B cell (primary cell): Measurements from ENCODE around the gene BHMT2. TPM values are rescaled to one million over a fixed set of nuclear protein-coding genes. Genes with fewer than 3 reads are reported as not detected.

Experiments
- ATAC-seq: fragments of 200-7000 bp; cut with Tn5 transposase; one replicate; pipeline ENCODE4 v1.10.0; 2021; ENCODE audit warnings: low read depth, mild to moderate bottlenecking, moderate number of reproducible peaks, moderate library complexity
- CTCF ChIA-PET: fragments of 350-600 bp; sonication (Branson Sonifier 250); formaldehyde crosslinking; loops from one replicate; lab custom pipeline; 2021; ENCODE audit warnings: antibody characterized with exemption, inconsistent platforms; lab: Charles Lee
- POLR2A ChIA-PET: fragments of 350-600 bp; sonication (Branson Sonifier 250); formaldehyde crosslinking; loops from one replicate; lab custom pipeline; 2021; ENCODE audit warnings: antibody characterized with exemption; lab: Charles Lee
- DNase-seq: peaks from one replicate; pipeline ENCODE4 v3.0.0; 2013
- H2AFZ ChIP-seq: 2 replicates; pipeline ENCODE4 v1.6.1; 2012; ENCODE audit warnings: mild to moderate bottlenecking, low read depth, low read length; ENCODE audit not compliant: insufficient read depth, poor library complexity, severe bottlenecking
- H3K27ac ChIP-seq, 2 donors: 1 replicate in 1 of 2; 2 replicates in 1 of 2; pipeline ENCODE4 v1.5.1; 2012 to 2013; ENCODE audit warnings: low read length in 2 of 2, mild to moderate bottlenecking in 2 of 2, moderate library complexity in 1 of 2
- H3K27me3 ChIP-seq, 4 experiments: fragments of 200-600 bp in 1 of 4; sonication (generic) in 1 of 4; replicated peaks in 1 of 4; 1 replicate in 2 of 4; 2 replicates in 2 of 4; pipeline versions ENCODE4 v1.6.1 to v1.7.0; 2013 to 2016; ENCODE audit warnings: low read length in 3 of 4, mild to moderate bottlenecking in 2 of 4, mixed read lengths in 1 of 4, moderate library complexity in 1 of 4; ENCODE audit not compliant: insufficient read depth in 4 of 4, control insufficient read depth in 3 of 4; ENCODE audit errors: control extremely low read depth in 1 of 4
- H3K36me3 ChIP-seq, 2 experiments: replicated peaks in 1 of 2; 1 replicate in 1 of 2; 2 replicates in 1 of 2; pipeline versions ENCODE4 v1.6.1 to v1.7.1; 2013; ENCODE audit warnings: low read length in 1 of 2; ENCODE audit not compliant: insufficient read depth in 2 of 2, control insufficient read depth in 1 of 2; ENCODE audit errors: control extremely low read depth in 1 of 2, extremely low read depth in 1 of 2
- H3K4me1 ChIP-seq, 2 donors: fragments of 200-600 bp in 1 of 2; sonication (generic) in 1 of 2; 1 replicate in 1 of 2; 2 replicates in 1 of 2; pipeline versions ENCODE4 v1.5.1 to v1.6.1; 2013 to 2017; ENCODE audit warnings: low read length in 2 of 2; ENCODE audit not compliant: control insufficient read depth in 2 of 2, insufficient read depth in 2 of 2
- H3K4me2 ChIP-seq: replicated peaks from 2 replicates; pipeline ENCODE3; 2012; ENCODE audit warnings: mild to moderate bottlenecking, low read depth, low read length; ENCODE audit not compliant: poor library complexity, severe bottlenecking
- H3K4me3 ChIP-seq, 5 experiments: fragments of 200-600 bp in 1 of 5; sonication (generic) in 1 of 5; 1 replicate in 3 of 5; 2 replicates in 2 of 5; pipeline versions ENCODE4 v1.5.1 to v1.7.0; 2011 to 2016; ENCODE audit warnings: low read length in 4 of 5, mild to moderate bottlenecking in 4 of 5, low read depth in 2 of 5, control low read depth in 1 of 5, moderate library complexity in 1 of 5; ENCODE audit not compliant: insufficient read depth in 1 of 5; ENCODE audit errors: control extremely low read depth in 1 of 5, extremely low read depth in 1 of 5
- H3K79me2 ChIP-seq: fragments of 200-600 bp; sonication (generic); one replicate; pipeline ENCODE4 v1.6.0; 2016; ENCODE audit warnings: low read length; ENCODE audit not compliant: control insufficient read depth, insufficient read depth
- H3K9ac ChIP-seq: fragments of 200-600 bp; sonication (generic); 2 replicates; pipeline ENCODE4 v1.6.1; 2017; ENCODE audit warnings: mild to moderate bottlenecking, low read length, moderate library complexity
- H3K9me3 ChIP-seq, 3 donors: one replicate each; pipeline versions ENCODE4 v1.6.1 to v1.7.1; 2013; ENCODE audit warnings: low read length in 2 of 3; ENCODE audit not compliant: control insufficient read depth in 2 of 3, insufficient read depth in 1 of 3; ENCODE audit errors: control extremely low read depth in 1 of 3
- H4K20me1 ChIP-seq: 2 replicates; pipeline ENCODE4 v1.6.0; 2012; ENCODE audit warnings: mild to moderate bottlenecking, low read length; ENCODE audit not compliant: insufficient read depth, control insufficient read depth, poor library complexity, severe bottlenecking
- H3K27ac Mint-ChIP-seq: one replicate; pipeline ENCODE4 v1.8.0; 2021; ENCODE audit warnings: mixed read lengths
- H3K27me3 Mint-ChIP-seq: one replicate; pipeline ENCODE4 v1.8.0; 2021; ENCODE audit warnings: mixed read lengths
- H3K4me1 Mint-ChIP-seq: one replicate; pipeline ENCODE4 v1.8.0; 2021; ENCODE audit warnings: mixed read lengths
- H3K4me3 Mint-ChIP-seq: one replicate; pipeline ENCODE4 v1.8.0; 2021; ENCODE audit warnings: mixed read lengths
- H3K9me3 Mint-ChIP-seq: one replicate; pipeline ENCODE4 v1.8.0; 2022; ENCODE audit warnings: mixed read lengths; ENCODE audit not compliant: insufficient read depth
- CTCF ChIP-seq: fragments of 200-600 bp; IDR thresholded peaks from one replicate; pipeline ENCODE4 v1.8.0; 2022; ENCODE audit warnings: antibody characterized with exemption, mild to moderate bottlenecking
- EZH2 ChIP-seq: IDR thresholded peaks from 2 replicates; pipeline ENCODE4 v1.6.1; 2012; ENCODE audit warnings: borderline replicate concordance, low read depth, mild to moderate bottlenecking, moderate library complexity, low read length; ENCODE audit not compliant: insufficient read depth, poor library complexity, severe bottlenecking
- WGBS: methylation state at CpG from one replicate; pipeline ENCODE4 v1.1.5; 2013; ENCODE audit warnings: missing lambda C conversion rate; ENCODE audit not compliant: insufficient coverage; 5-methylcytosine and 5-hydroxymethylcytosine counted together
- intact Hi-C: fragments of 100-400 bp; cut with micrococcal nuclease; formaldehyde crosslinking; loops from one replicate; pipeline ENCODE4 v1.10.0; 2022
- polyA plus RNA-seq: library from polyadenylated mRNA; depleted of rRNA; stranded (reverse); fragments of >200 nt; gene quantifications from 2 replicates; pipeline ENCODE4 v1.2.3, GENCODE V29; 2012
- total RNA-seq, 2 donors: library from RNA; stranded (reverse); fragments of 120-200 nt in 1 of 2; gene quantifications; 1 replicate in 1 of 2; 2 replicates in 1 of 2; pipeline versions ENCODE4 v1.2.3 to v1.2.4, GENCODE V29; 2013 to 2022

The BHMT2 gene
- total and polyA plus RNA-seq, 2 donors (not counting 1 experiment from before 2014, with no cell fraction given): not detected

GRCh38 chr5:79105868-79106267 lies 36.3 kb downstream of the BHMT2 start:
- H3K27me3 Mint-ChIP-seq: peaks cover 53% of the 10 kb centered on the region

More at GRCh38 chr5:79105868-79106267, 36.3 kb downstream of the BHMT2 start:
- Histone ChIP-seq H3K9me3 (no peaks in the 10 kb centered on the region), H3K4me2 (no peak overlapping the region), H4K20me1 (no peaks in the 10 kb centered on the region), H3K9ac (no peak overlapping the region), H3K79me2 (no peaks in the 10 kb centered on the region), H2AFZ (no peak overlapping the region), H3K4me1 (no peaks in the 10 kb centered on the region), H3K27ac (no peak overlapping the region), H3K36me3 (no peaks in the 10 kb centered on the region), H3K4me3 (no peak overlapping the region), H3K27me3 (peaks cover 0 to 21% (median 9%) of the 10 kb centered on the region in 4 experiments)
- no peak overlapping the region for H3K27ac Mint-ChIP-seq
- H3K4me3 Mint-ChIP-seq: no peak overlapping the region
- intact Hi-C loops: no loop called here
- ChIA-PET CTCF (interaction anchor here (0.5 to 2.7 kb wide), 6 partner anchors 11 to 1325 kb away, joined by 3 to 12 read pairs (median 3); no protein-coding TSS in a partner anchor), POLR2A (no interaction called here)
- H3K9me3 Mint-ChIP-seq: no peaks in the 10 kb centered on the region
- no CpG with 5 or more reads among the region's 2 CpGs for WGBS
- TF ChIP-seq CTCF (no peak), EZH2 (no peak)
- ATAC-seq (no peak), DNase-seq (no peak)
- no peaks in the 10 kb centered on the region for H3K4me1 Mint-ChIP-seq
